ENCODE measurements around the gene MAPK10.
"Not testable (repeated sequence)": the region's sequence is repeated elsewhere in the genome, so short reads cannot be mapped to it uniquely, and the experiment has no call there.

Gene MAPK10

DNA sequence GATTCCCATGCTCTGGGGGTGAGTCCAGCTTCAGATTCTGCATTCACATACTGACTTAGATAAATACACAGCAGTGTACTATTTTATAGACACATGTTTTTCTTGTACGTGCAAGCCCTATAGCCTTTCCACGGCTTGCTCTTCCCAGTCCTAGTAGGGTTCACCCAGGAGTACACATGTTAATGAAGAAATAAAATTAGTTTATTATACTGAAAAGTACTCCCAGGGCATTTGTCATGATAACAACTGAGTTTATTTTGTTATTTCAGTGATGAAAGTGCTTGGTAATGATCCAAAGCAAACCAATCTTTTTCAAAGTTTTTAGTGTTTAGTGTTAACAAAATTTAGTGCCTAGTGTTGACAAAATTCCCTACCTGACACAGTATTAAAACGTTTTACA, 21.3 kb downstream of the MAPK10 start:
- DNase-seq (ENCODE audit: low spot score) = no peak

- no peak for DNase-seq (ENCODE audit: low spot score)
Observed at GRCh38 chr4:86334020-86334750, 25.7 kb downstream of the MAPK10 start.

- DNase-seq (ENCODE audit: low spot score) = no peak
Observed at GRCh38 chr4:86333236-86333635, 26.6 kb downstream of the MAPK10 start.

GRCh38 chr4:86330961-86331742, 28.7 kb downstream of the MAPK10 start:
- DNase-seq (ENCODE audit: low spot score) = no peak

GRCh38 chr4:86330411-86330810, 29.4 kb downstream of the MAPK10 start:
- not testable (repeated sequence) for DNase-seq (ENCODE audit: low spot score)

GRCh38 chr4:86329431-86329830, 30.4 kb downstream of the MAPK10 start:
- DNase-seq (ENCODE audit: low spot score) = no peak

DNA sequence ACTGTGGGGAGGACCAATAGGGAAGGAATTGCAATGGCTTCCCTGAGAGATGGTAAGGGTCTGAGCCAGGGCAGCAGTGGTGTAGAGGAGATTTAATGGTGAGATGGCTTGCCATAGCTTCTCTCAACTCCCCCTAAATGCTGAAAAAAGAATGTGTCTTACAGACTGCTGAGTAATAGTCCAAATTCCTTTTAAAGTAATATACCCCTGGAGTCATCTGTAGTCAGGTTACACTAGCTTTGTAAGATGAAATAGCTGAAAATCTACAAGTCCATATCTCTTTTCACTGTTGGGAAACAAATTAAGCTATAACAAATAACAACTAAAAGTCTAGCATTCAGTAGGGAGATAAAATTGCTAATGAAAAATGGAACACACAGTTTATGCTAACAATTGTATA, 33.5 kb downstream of the MAPK10 start:
- DNase-seq (ENCODE audit: low spot score) = no peak

- no peak for DNase-seq (ENCODE audit: low spot score)
Observed at GRCh38 chr4:86319390-86319789, 40.5 kb downstream of the MAPK10 start.

- DNase-seq (ENCODE audit: low spot score) = no peak
Observed at GRCh38 chr4:86315579-86315978, 44.3 kb downstream of the MAPK10 start.

- no peak for DNase-seq (ENCODE audit: low spot score)
Observed at GRCh38 chr4:86313656-86314055, 46.2 kb downstream of the MAPK10 start.

GRCh38 chr4:86307432-86307831, 52.4 kb downstream of the MAPK10 start:
- DNase-seq (ENCODE audit: low spot score) = no peak

- DNase-seq (ENCODE audit: low spot score) = no peak
Observed at GRCh38 chr4:86306816-86307215, 53.0 kb downstream of the MAPK10 start.

GRCh38 chr4:86302830-86303229, 57.0 kb downstream of the MAPK10 start:
- DNase-seq (ENCODE audit: low spot score) = no peak

DNA sequence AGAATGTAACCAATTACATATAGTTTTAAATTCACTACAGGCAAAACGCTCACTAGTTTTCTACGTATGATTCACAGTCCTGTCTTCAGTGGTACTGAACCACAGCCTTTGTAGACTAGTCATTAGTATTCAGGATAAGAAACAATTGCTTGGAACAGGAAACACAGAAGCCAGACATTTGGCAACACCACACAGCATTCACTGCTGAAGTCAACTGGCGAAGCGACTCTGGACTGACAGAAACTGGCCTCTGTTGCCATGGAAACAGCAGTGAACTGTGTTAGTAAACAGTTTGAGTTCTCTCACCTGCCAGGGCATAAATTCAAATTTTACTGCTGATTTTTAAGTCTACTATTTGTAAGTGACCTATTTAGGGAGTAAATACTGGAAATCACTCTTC, 57.6 kb downstream of the MAPK10 start:
- no peak for DNase-seq (ENCODE audit: low spot score)

DNA sequence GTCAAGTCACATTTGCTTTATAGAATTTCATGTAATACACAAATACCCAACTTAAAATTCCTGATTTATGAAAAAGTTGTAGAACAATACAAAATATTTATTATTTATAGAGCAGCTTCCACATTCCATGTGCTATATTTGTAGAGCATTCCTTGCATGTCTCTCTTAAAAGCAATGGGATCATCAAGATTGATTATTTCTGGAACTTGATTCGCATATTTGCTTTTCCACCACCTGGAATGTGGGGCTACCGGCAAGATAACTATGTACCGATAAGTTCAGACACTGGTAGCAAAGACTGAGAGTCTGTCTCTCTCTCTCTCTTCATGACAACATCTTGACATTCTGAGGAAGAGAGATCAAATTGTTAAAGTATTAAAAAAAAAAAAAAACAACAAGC, 59.3 kb downstream of the MAPK10 start:
- no peak for DNase-seq (ENCODE audit: low spot score)

- DNase-seq (ENCODE audit: low spot score) = no peak
Observed at GRCh38 chr4:86296865-86297264, 63.0 kb downstream of the MAPK10 start.

GRCh38 chr4:86294883-86295282, 65.0 kb downstream of the MAPK10 start:
- DNase-seq (ENCODE audit: low spot score) = no peak

GRCh38 chr4:86291180-86291579, 68.7 kb downstream of the MAPK10 start:
- no peak for DNase-seq (ENCODE audit: low spot score)

- DNase-seq (ENCODE audit: low spot score) = no peak
Observed at GRCh38 chr4:86286726-86287125, 73.1 kb downstream of the MAPK10 start.

DNA sequence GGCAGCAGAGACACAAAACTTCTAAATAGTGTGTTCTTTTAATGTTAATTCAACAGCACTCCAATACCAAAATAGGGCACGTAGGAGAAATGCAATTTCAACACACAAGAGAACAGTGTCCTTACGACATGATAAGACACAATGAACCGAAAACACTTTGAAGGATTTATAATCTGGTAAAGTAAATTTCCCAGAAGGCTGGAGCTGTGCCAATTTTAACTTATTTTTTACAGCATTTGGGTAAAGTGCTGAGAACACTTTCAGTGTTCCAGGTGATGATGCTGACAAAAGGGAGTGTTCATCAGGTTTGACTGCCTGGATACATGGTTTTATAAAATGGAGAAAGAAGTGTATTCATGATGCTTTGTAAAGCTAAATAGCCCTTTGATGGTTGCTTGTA, 76.5 kb downstream of the MAPK10 start:
- no peak for DNase-seq (ENCODE audit: low spot score)

GRCh38 chr4:86280246-86280645, 79.6 kb downstream of the MAPK10 start:
- DNase-seq (ENCODE audit: low spot score) = no peak

DNA sequence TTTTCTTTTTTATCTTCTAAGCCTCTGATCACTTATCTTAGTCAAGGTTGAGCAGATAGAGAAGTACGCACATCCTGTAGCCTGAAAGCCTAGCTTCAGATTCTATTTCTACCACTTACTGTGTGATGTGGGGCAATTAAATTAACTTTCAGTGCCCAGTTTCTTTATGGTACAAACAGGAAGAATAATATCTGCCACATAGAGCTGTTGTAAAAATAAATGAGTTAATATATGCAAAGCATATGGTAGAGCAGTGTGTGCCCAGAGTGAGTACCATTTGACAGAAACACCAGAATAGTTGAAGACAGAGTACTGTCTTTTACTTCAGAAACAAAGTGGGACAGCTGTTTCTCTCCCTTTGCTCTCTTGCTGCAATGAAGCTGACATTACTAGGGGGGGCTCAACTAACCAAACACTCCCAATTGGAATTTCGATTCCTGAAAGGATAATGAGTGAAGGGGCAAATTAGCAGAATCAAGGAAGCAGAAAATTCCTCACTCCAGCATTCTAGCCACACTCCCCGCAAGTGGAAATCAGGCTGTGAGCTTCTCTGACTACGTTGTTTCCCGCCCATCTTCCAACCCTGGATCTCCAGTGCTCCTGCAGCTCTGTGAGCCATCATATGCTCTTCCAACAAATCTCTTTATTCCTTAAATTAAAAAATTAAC, 80.4 kb downstream of the MAPK10 start:
- no peak for DNase-seq (ENCODE audit: low spot score)

DNA sequence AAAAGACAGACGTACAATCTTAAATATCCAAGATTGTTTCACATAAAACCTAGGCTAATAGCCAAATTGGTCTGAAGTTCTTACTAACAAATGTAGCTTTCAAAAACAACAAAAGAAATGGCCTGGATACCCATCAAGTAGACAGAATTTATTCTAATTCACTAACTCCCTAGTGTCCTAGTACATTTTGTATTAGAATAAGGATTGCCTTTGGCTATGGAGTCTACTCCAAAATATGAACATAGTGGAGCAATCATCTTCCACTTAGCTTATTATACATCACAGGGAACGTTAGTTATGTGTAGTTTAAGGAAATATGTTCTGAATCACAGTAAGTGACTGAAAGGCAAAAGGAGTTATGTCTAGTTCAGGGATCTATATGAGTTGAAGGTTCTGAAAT, 81.7 kb downstream of the MAPK10 start:
- no peak for DNase-seq (ENCODE audit: low spot score)

All from HuH-7.5 (cell line).